Esophagus mucosa (tissue), 1 donor: ENCODE results near the gene TMEM190. TPM values are rescaled to one million over a fixed set of nuclear protein-coding genes. Genes with fewer than 3 reads are reported as not detected.
"Not testable (repeated sequence)": the region's sequence is repeated elsewhere in the genome, so short reads cannot be mapped to it uniquely, and the experiment has no call there.

Source experiments
- ATAC-seq: fragments of 200-7000 bp; cut with Tn5 transposase; one replicate; pipeline ENCODE4 v1.9.1; 2020
- total RNA-seq: library from RNA; stranded (reverse); gene quantifications from one replicate; pipeline ENCODE4 v1.2.4, GENCODE V29; 2023
- donor health status: DM: yes; HTN: yes; CAD: no.

TMEM190 gene
- not detected for total RNA-seq

GRCh38 chr19:55376241-55376933, at the start of gene TMEM190:
TSS of gene TMEM190 (plus strand) at chr19:55376826. CDS start at chr19:55376854, 28 bp downstream.
- ATAC-seq: peak; percentile 22

- not testable (repeated sequence) for ATAC-seq
Measured at GRCh38 chr19:55328774-55329318, 47.8 kb upstream of the TMEM190 start.

GRCh38 chr19:55329791-55330190, 46.8 kb upstream of the TMEM190 start:
- ATAC-seq: not testable (repeated sequence)

- ATAC-seq: no peak
Measured at GRCh38 chr19:55333870-55334269, 42.8 kb upstream of the TMEM190 start.

- no peak for ATAC-seq
Measured at GRCh38 chr19:55336101-55336500, 40.5 kb upstream of the TMEM190 start.

- ATAC-seq: peak; percentile 91
Measured at GRCh38 chr19:55339105-55339888, 37.3 kb upstream of the TMEM190 start, which contains the start of gene KMT5C. TSS of gene KMT5C (plus strand) at chr19:55339876. CDS start at chr19:55341937, 2,061 bp downstream.

- peak; percentile 2 for ATAC-seq
Measured at GRCh38 chr19:55339889-55340783, 36.5 kb upstream of the TMEM190 start.

GRCh38 chr19:55340784-55341147, 35.9 kb upstream of the TMEM190 start:
- no peak for ATAC-seq

- ATAC-seq: no peak
Measured at GRCh38 chr19:55341171-55341588, 35.4 kb upstream of the TMEM190 start.

- ATAC-seq: no peak
Measured at GRCh38 chr19:55341595-55342531, 34.8 kb upstream of the TMEM190 start.

GRCh38 chr19:55344444-55344843, 32.2 kb upstream of the TMEM190 start:
- no peak for ATAC-seq

GRCh38 chr19:55345101-55345817, 31.4 kb upstream of the TMEM190 start:
- no peak for ATAC-seq

- peak; percentile 2 for ATAC-seq
Measured at GRCh38 chr19:55345818-55346724, 30.6 kb upstream of the TMEM190 start.

- no peak for ATAC-seq
Measured at GRCh38 chr19:55346725-55347441, 29.7 kb upstream of the TMEM190 start.

- ATAC-seq: no peak
Measured at GRCh38 chr19:55347442-55348009, 29.1 kb upstream of the TMEM190 start.

- no peak for ATAC-seq
Measured at GRCh38 chr19:55348317-55349034, 28.1 kb upstream of the TMEM190 start.

- no peak for ATAC-seq
Measured at GRCh38 chr19:55350620-55351315, 25.9 kb upstream of the TMEM190 start.
